Mucosa of descending colon (tissue), 3 donors: ENCODE data around the gene TAGLN2. TPM values are rescaled to one million over a fixed set of nuclear protein-coding genes. Genes with fewer than 3 reads are reported as not detected.
A peak's percentile ranks its signal among the peaks of the same experiment; 100 is the strongest.

Experiments
- ATAC-seq: fragments of 200-7000 bp; cut with Tn5 transposase; one replicate; pipeline ENCODE4 v1.9.1; 2020; ENCODE audit warnings: mild to moderate bottlenecking, moderate library complexity
- DNase-seq, 3 donors: peaks; one replicate each; pipeline ENCODE4 v3.0.0-alpha.2; 2020
- H3K36me3 ChIP-seq: fragments of 200-600 bp; one replicate; pipeline ENCODE4 v1.8.0; 2021; ENCODE audit warnings: low read depth, mild to moderate bottlenecking
- H3K4me1 ChIP-seq: fragments of 200-600 bp; one replicate; pipeline ENCODE4 v1.8.0; 2021; ENCODE audit warnings: low read depth, mild to moderate bottlenecking
- H3K4me3 ChIP-seq: fragments of 200-600 bp; one replicate; pipeline ENCODE4 v1.8.0; 2021; ENCODE audit warnings: mild to moderate bottlenecking
- H3K9me3 ChIP-seq: fragments of 200-600 bp; one replicate; pipeline ENCODE4 v1.8.0; 2021; ENCODE audit warnings: mild to moderate bottlenecking
- CTCF ChIP-seq: fragments of 200-600 bp; IDR thresholded peaks from one replicate; pipeline ENCODE4 v1.8.0; 2022; ENCODE audit warnings: antibody characterized with exemption, mild to moderate bottlenecking
- intact Hi-C, 2 donors: fragments of 100-400 bp; cut with DNase I in 1 of 2; cut with micrococcal nuclease in 1 of 2; formaldehyde crosslinking; loops; one replicate each; pipeline versions ENCODE4 v1.11.0 to v1.11.1; 2022; cut with DNase I, micrococcal nuclease
- total RNA-seq, 3 donors: library from RNA; stranded (reverse); fragmentation: NEBNext Ultra II Directional in 2 of 3; extraction: Animal tissue kit (Norgen Biotek cat#: 25700) in 2 of 3; gene quantifications; one replicate each; pipeline versions ENCODE4 v1.2.1 to v1.2.4, GENCODE V29; 2021 to 2023
- donor health status: DM: no; HTN: no; CAD: no; lungs with moderate emphysema.
- donor health status: DM: no; HTN: no; CAD: no.
- donor health status: DM: no; HTN: yes; CAD: no.

The TAGLN2 gene
- total RNA-seq, 3 donors from 2014 or later, result 137 to 296 (median 264) TPM

- ATAC-seq (no peak), DNase-seq (no peak)
- TF ChIP-seq CTCF, result no peak
- peaks cover 43% of the 10 kb centered on the region for H3K4me1 ChIP-seq
- intact Hi-C loops, result no loop called here
- H3K4me3 ChIP-seq, result no peak overlapping the region
- H3K9me3 ChIP-seq, result no peaks in the 10 kb centered on the region
- no peaks in the 10 kb centered on the region for H3K36me3 ChIP-seq
These were observed 4.7 kb downstream of the TAGLN2 start for GRCh38 chr1:159920651-159921050.

- TF ChIP-seq CTCF, result no peak
- Histone ChIP-seq H3K4me1 (peaks cover 43% of the 10 kb centered on the region), H3K9me3 (no peaks in the 10 kb centered on the region), H3K4me3 (no peak overlapping the region), H3K36me3 (no peaks in the 10 kb centered on the region)
- DNase-seq, result peak in 1 of 3 donors; percentile 40
- no peak for ATAC-seq
- intact Hi-C loops, result no loop called here
These were observed 5.1 kb downstream of the TAGLN2 start for GRCh38 chr1:159920202-159920601.

GRCh38 chr1:159919236-159919865, 6.0 kb downstream of the TAGLN2 start:
- H3K9me3 ChIP-seq, result no peaks in the 10 kb centered on the region
- intact Hi-C loops, result no loop called here
- no peaks in the 10 kb centered on the region for H3K36me3 ChIP-seq
- peak in 1 of 3 donors; percentile 8 for DNase-seq
- ATAC-seq, result no peak
- H3K4me1 ChIP-seq, result peaks cover 44% of the 10 kb centered on the region
- H3K4me3 ChIP-seq, result no peak overlapping the region
- no peak for TF ChIP-seq CTCF

GRCh38 chr1:159918352-159919200, 6.7 kb downstream of the TAGLN2 start:
- H3K4me3 ChIP-seq, result no peak overlapping the region
- no peaks in the 10 kb centered on the region for H3K9me3 ChIP-seq
- intact Hi-C loops, result no loop called here
- no peak for ATAC-seq
- TF ChIP-seq CTCF, result no peak
- peaks cover 48% of the 10 kb centered on the region for H3K4me1 ChIP-seq
- no peak for DNase-seq
- no peaks in the 10 kb centered on the region for H3K36me3 ChIP-seq

- no peak for ATAC-seq
These were observed 7.6 kb downstream of the TAGLN2 start for GRCh38 chr1:159917533-159918351.

More at GRCh38 chr1:159917533-159918351, 7.6 kb downstream of the TAGLN2 start:
- no peak for TF ChIP-seq CTCF
- Histone ChIP-seq H3K9me3 (no peaks in the 10 kb centered on the region), H3K36me3 (no peaks in the 10 kb centered on the region), H3K4me1 (peaks cover 55% of the 10 kb centered on the region), H3K4me3 (no peak overlapping the region)
- no peak for DNase-seq
- intact Hi-C loops, result no loop called here
